Transverse colon (tissue), 4 donors: ENCODE data around the gene PIK3R5.

Experiments used
- EP300 ChIP-seq: sonication (generic); formaldehyde crosslinking; IDR thresholded peaks from one replicate; pipeline ENCODE4 v1.6.1; 2017; ENCODE audit warnings: antibody characterized with exemption, low read depth
- POLR2A ChIP-seq: fragments of 450-650 bp; IDR thresholded peaks from one replicate; pipeline ENCODE4 v1.6.1; 2016; ENCODE audit warnings: antibody characterized with exemption, mild to moderate bottlenecking, moderate library complexity
- POLR2AphosphoS5 ChIP-seq, 3 donors: sonication (generic); formaldehyde crosslinking; IDR thresholded peaks; one replicate each; pipeline ENCODE4 v1.6.1; 2016; ENCODE audit warnings: antibody characterized with exemption in 3 of 3
- TF ChIP-seq, protein P1 (sequence below), 5 experiments: fragments of 200-600 bp in 3 of 5; fragments of 450-650 bp in 2 of 5; sonication (generic) in 3 of 5; IDR thresholded peaks; 1 replicate in 2 of 5; 2 replicates in 3 of 5; pipeline ENCODE4 v1.5.1; 2016 to 2017; ENCODE audit warnings: antibody characterized with exemption in 5 of 5, inconsistent platforms in 3 of 5, mild to moderate bottlenecking in 2 of 5, moderate library complexity in 1 of 5

GRCh38 chr17:8831234-8831849 is 134.2 kb downstream of the PIK3R5 start:
- TF ChIP-seq POLR2A (no peak), POLR2AphosphoS5 (IDR thresholded peaks at IDR 0.05) (no peak), EP300 (no peak)
- TF ChIP-seq, protein P1, sequence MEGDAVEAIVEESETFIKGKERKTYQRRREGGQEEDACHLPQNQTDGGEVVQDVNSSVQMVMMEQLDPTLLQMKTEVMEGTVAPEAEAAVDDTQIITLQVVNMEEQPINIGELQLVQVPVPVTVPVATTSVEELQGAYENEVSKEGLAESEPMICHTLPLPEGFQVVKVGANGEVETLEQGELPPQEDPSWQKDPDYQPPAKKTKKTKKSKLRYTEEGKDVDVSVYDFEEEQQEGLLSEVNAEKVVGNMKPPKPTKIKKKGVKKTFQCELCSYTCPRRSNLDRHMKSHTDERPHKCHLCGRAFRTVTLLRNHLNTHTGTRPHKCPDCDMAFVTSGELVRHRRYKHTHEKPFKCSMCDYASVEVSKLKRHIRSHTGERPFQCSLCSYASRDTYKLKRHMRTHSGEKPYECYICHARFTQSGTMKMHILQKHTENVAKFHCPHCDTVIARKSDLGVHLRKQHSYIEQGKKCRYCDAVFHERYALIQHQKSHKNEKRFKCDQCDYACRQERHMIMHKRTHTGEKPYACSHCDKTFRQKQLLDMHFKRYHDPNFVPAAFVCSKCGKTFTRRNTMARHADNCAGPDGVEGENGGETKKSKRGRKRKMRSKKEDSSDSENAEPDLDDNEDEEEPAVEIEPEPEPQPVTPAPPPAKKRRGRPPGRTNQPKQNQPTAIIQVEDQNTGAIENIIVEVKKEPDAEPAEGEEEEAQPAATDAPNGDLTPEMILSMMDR (IDR thresholded peaks at IDR 0.05), result no peak
